Natural killer cell (primary cell): ENCODE measurements around the gene RASSF4. TPM values are rescaled to one million over a fixed set of nuclear protein-coding genes. Genes with fewer than 3 reads are reported as not detected.

Experiments
- ATAC-seq, 3 donors: fragments of 150-1000 bp in 2 of 3; fragments of 200-7000 bp in 1 of 3; cut with Tn5 transposase; 1 replicate in 1 of 3; 2 replicates in 2 of 3; pipeline ENCODE4 v1.10.0; 2021; ENCODE audit warnings: mild to moderate bottlenecking in 2 of 3, moderate library complexity in 2 of 3
- DNase-seq, 2 donors: peaks; one replicate each; pipeline versions ENCODE4 v3.0.0 to v3.0.0-alpha.2; 2013 to 2021; ENCODE audit warnings: mixed read lengths in 1 of 2
- H3K27ac ChIP-seq: one replicate; pipeline ENCODE4 v1.5.1; 2013; ENCODE audit warnings: mild to moderate bottlenecking, low read length
- H3K27me3 ChIP-seq: one replicate; pipeline ENCODE4 v1.6.1; 2013; ENCODE audit warnings: low read length; ENCODE audit not compliant: control insufficient read depth, insufficient read depth
- H3K36me3 ChIP-seq: one replicate; pipeline ENCODE4 v1.6.1; 2013; ENCODE audit warnings: low read length; ENCODE audit not compliant: control insufficient read depth, insufficient read depth
- H3K4me1 ChIP-seq: one replicate; pipeline ENCODE4 v1.6.1; 2013; ENCODE audit warnings: low read length; ENCODE audit not compliant: control insufficient read depth, insufficient read depth
- H3K4me3 ChIP-seq: one replicate; pipeline ENCODE4 v1.5.1; 2013; ENCODE audit warnings: low read length
- H3K9me3 ChIP-seq: one replicate; pipeline ENCODE4 v1.6.1; 2013; ENCODE audit warnings: low read length; ENCODE audit not compliant: control insufficient read depth, insufficient read depth
- H3K27ac Mint-ChIP-seq, 2 donors: one replicate each; pipeline ENCODE4 v1.8.0; 2022; ENCODE audit warnings: mild to moderate bottlenecking in 2 of 2, mixed read lengths in 2 of 2, moderate library complexity in 1 of 2
- H3K27me3 Mint-ChIP-seq, 2 donors: one replicate each; pipeline ENCODE4 v1.8.0; 2022; ENCODE audit warnings: low read depth in 2 of 2, mixed read lengths in 2 of 2
- H3K36me3 Mint-ChIP-seq: one replicate; pipeline ENCODE4 v1.8.0; 2022; ENCODE audit warnings: mixed read lengths
- H3K4me1 Mint-ChIP-seq, 2 donors: one replicate each; pipeline ENCODE4 v1.8.0; 2022; ENCODE audit warnings: mixed read lengths in 2 of 2
- H3K4me3 Mint-ChIP-seq: one replicate; pipeline ENCODE4 v1.8.0; 2022; ENCODE audit warnings: mild to moderate bottlenecking, moderate library complexity, mixed read lengths
- H3K9me3 Mint-ChIP-seq, 2 donors: one replicate each; pipeline ENCODE4 v1.8.0; 2022; ENCODE audit warnings: mixed read lengths in 2 of 2
- CTCF ChIP-seq: fragments of 200-600 bp; IDR thresholded peaks from one replicate; pipeline ENCODE4 v1.8.0; 2022; ENCODE audit warnings: antibody characterized with exemption
- WGBS: methylation state at CpG from one replicate; pipeline ENCODE4 v1.1.7; 2013; ENCODE audit warnings: missing lambda C conversion rate; ENCODE audit not compliant: insufficient coverage; 5-methylcytosine and 5-hydroxymethylcytosine counted together
- intact Hi-C: fragments of 100-400 bp; cut with micrococcal nuclease; formaldehyde crosslinking; loops from one replicate; pipeline ENCODE4 v1.14.2; 2022
- total RNA-seq, 4 donors: library from RNA; stranded (reverse); fragments of 120-200 nt in 1 of 4; gene quantifications; one replicate each; pipeline versions ENCODE4 v1.2.3 to v1.2.4, GENCODE V29; 2013 to 2022

RASSF4 gene
- total RNA-seq, 3 donors from 2014 or later (not counting 1 experiment from before 2014, with no cell fraction given) = 99.8 to 116 (median 104) TPM

GRCh38 chr10:44934416-44935200, 25.0 kb upstream of the RASSF4 start:
- Histone ChIP-seq H3K4me3 (no peak overlapping the region), H3K36me3 (no peaks in the 10 kb centered on the region), H3K27me3 (no peaks in the 10 kb centered on the region), H3K27ac (no peak overlapping the region), H3K9me3 (no peaks in the 10 kb centered on the region), H3K4me1 (peaks cover 30% of the 10 kb centered on the region)
- intact Hi-C loops = no loop called here
- WGBS = 90% methylated on average over 18 of the region's 18 CpGs
- H3K4me1 Mint-ChIP-seq = peaks cover 23 to 37% of the 10 kb centered on the region in 2 donors
- H3K36me3 Mint-ChIP-seq = no peaks in the 10 kb centered on the region
- DNase-seq (no peak), ATAC-seq (no peak)
- H3K27me3 Mint-ChIP-seq = peaks cover 0 to 7% of the 10 kb centered on the region in 2 donors
- TF ChIP-seq CTCF = no peak
- no peaks in the 10 kb centered on the region for H3K9me3 Mint-ChIP-seq
- no peak overlapping the region for H3K4me3 Mint-ChIP-seq
- H3K27ac Mint-ChIP-seq = peak overlapping the region in 1 of 2 donors; percentile 57

- Mint-ChIP-seq H3K4me3 (no peak overlapping the region), H3K27me3 (peaks cover 0 to 7% of the 10 kb centered on the region in 2 donors), H3K27ac (peak overlapping the region in 1 of 2 donors; percentile 57), H3K9me3 (no peaks in the 10 kb centered on the region), H3K4me1 (peaks cover 23 to 37% of the 10 kb centered on the region in 2 donors), H3K36me3 (no peaks in the 10 kb centered on the region)
- intact Hi-C loops = no loop called here
- ATAC-seq (no peak), DNase-seq (no peak)
- H3K4me3 ChIP-seq = no peak overlapping the region
- H3K4me1 ChIP-seq = peaks cover 30% of the 10 kb centered on the region
- H3K9me3 ChIP-seq = no peaks in the 10 kb centered on the region
- no peaks in the 10 kb centered on the region for H3K36me3 ChIP-seq
- TF ChIP-seq CTCF = no peak
- H3K27ac ChIP-seq = no peak overlapping the region
- H3K27me3 ChIP-seq = no peaks in the 10 kb centered on the region
- WGBS = 70% methylated on average over 9 of the region's 9 CpGs
Observed at GRCh38 chr10:44935201-44935965, 24.2 kb upstream of the RASSF4 start.

GRCh38 chr10:44935966-44936295, 23.7 kb upstream of the RASSF4 start:
- H3K9me3 Mint-ChIP-seq = no peaks in the 10 kb centered on the region
- no peaks in the 10 kb centered on the region for H3K27me3 ChIP-seq
- H3K27ac Mint-ChIP-seq = peak overlapping the region in 1 of 2 donors; percentile 57
- no peak overlapping the region for H3K27ac ChIP-seq
- no peak overlapping the region for H3K4me3 Mint-ChIP-seq
- H3K27me3 Mint-ChIP-seq = peaks cover 0 to 7% of the 10 kb centered on the region in 2 donors
- no peaks in the 10 kb centered on the region for H3K36me3 ChIP-seq
- DNase-seq = no peak
- no peak for TF ChIP-seq CTCF
- H3K4me1 Mint-ChIP-seq = peaks cover 23 to 37% of the 10 kb centered on the region in 2 donors
- ATAC-seq = no peak
- no peaks in the 10 kb centered on the region for H3K36me3 Mint-ChIP-seq
- no peak overlapping the region for H3K4me3 ChIP-seq
- intact Hi-C loops = no loop called here
- 17% methylated on average over 3 of the region's 3 CpGs for WGBS
- H3K4me1 ChIP-seq = peaks cover 30% of the 10 kb centered on the region
- H3K9me3 ChIP-seq = no peaks in the 10 kb centered on the region
